Gastrocnemius medialis (tissue), 4 donors: ENCODE measurements around the gene KIF11. TPM values are rescaled to one million over a fixed set of nuclear protein-coding genes. Genes with fewer than 3 reads are reported as not detected.

Source experiments
- ATAC-seq, 2 donors: fragments of 150-250 bp; one replicate each; pipeline ENCODE4 v1.9.1; 2016
- DNase-seq, 2 donors: peaks; one replicate each; pipeline ENCODE4 v3.0.0-alpha.2; 2019
- H3K27ac ChIP-seq, 4 donors: fragments of 200-600 bp; sonication (generic); 1 replicate in 1 of 4; 2 replicates in 3 of 4; pipeline ENCODE4 v1.5.1; 2016 to 2018; ENCODE audit warnings: mild to moderate bottlenecking in 2 of 4, moderate library complexity in 1 of 4
- H3K27me3 ChIP-seq, 3 donors: fragments of 200-600 bp; sonication (generic) in 2 of 3; 1 replicate in 1 of 3; 2 replicates in 2 of 3; pipeline versions ENCODE4 v1.5.1 to v1.6.0; 2016 to 2019; ENCODE audit warnings: mild to moderate bottlenecking in 1 of 3, moderate library complexity in 1 of 3
- H3K36me3 ChIP-seq, 2 donors: fragments of 200-600 bp; sonication (generic) in 1 of 2; one replicate each; pipeline ENCODE4 v1.5.1; 2017 to 2018
- H3K4me1 ChIP-seq, 2 donors: fragments of 200-600 bp; sonication (generic) in 1 of 2; one replicate each; pipeline ENCODE4 v1.5.1; 2016 to 2017; ENCODE audit warnings: mild to moderate bottlenecking in 2 of 2
- H3K4me3 ChIP-seq, 4 donors: fragments of 200-600 bp; sonication (generic) in 3 of 4; 1 replicate in 1 of 4; 2 replicates in 3 of 4; pipeline ENCODE4 v1.5.1; 2016 to 2019; ENCODE audit warnings: mild to moderate bottlenecking in 2 of 4
- H3K9me3 ChIP-seq, 3 donors: fragments of 200-600 bp; sonication (generic) in 2 of 3; 1 replicate in 1 of 3; 2 replicates in 2 of 3; pipeline ENCODE4 v1.5.1; 2016 to 2019
- CTCF ChIP-seq, 5 experiments: fragments of 450-650 bp in 3 of 5; fragments of 200-600 bp in 2 of 5; sonication (generic) in 2 of 5; IDR thresholded peaks in 4 of 5; conservative IDR thresholded peaks in 1 of 5; 1 replicate in 4 of 5; 2 replicates in 1 of 5; pipeline ENCODE4 v1.5.1; 2016 to 2019; ENCODE audit warnings: antibody characterized with exemption in 5 of 5, mild to moderate bottlenecking in 3 of 5, moderate library complexity in 3 of 5
- POLR2A ChIP-seq, 2 donors: fragments of 450-650 bp; IDR thresholded peaks; one replicate each; pipeline ENCODE4 v1.6.1; 2017; ENCODE audit warnings: antibody characterized with exemption in 2 of 2, mild to moderate bottlenecking in 2 of 2, moderate library complexity in 2 of 2
- in situ Hi-C, 4 donors: fragments of 200-750 bp; cut with MboI; loops; one replicate each; pipeline versions ENCODE4 v1.15.0 to v1.8.0; 2017; ENCODE audit warnings: low sequenced_read_pairs in 4 of 4
- intact Hi-C: fragments of 100-400 bp; cut with DNase I; formaldehyde crosslinking; loops from one replicate; pipeline ENCODE4 v1.15.1; 2023; ENCODE audit warnings: low total_unique reads
- total RNA-seq, 4 donors: library from RNA; depleted of rRNA; stranded (reverse); fragments of >200 nt; gene quantifications; one replicate each; pipeline versions ENCODE4 v1.1.0 to v1.2.3, GENCODE V29; 2016

The KIF11 gene
- total RNA-seq, 4 donors from 2014 or later, result 0.05 to 0.76 (median 0.35) TPM

GRCh38 chr10:92695679-92696605 lies 103.0 kb downstream of the KIF11 start:
- no peaks in the 10 kb centered on the region for H3K36me3 ChIP-seq
- H3K27me3 ChIP-seq, result peaks cover 51 to 84% (median 53%) of the 10 kb centered on the region in 3 donors
- peak overlapping the region in 3 of 4 donors; percentile 1 to 27 (median 3) for H3K4me3 ChIP-seq
- H3K4me1 ChIP-seq, result peaks cover 0 to 8% of the 10 kb centered on the region in 2 donors
- TF ChIP-seq POLR2A (IDR thresholded peaks at IDR 0.05) (no peak), CTCF (IDR thresholded peaks at IDR 0.05 in 4 of 5, conservative IDR thresholded peaks at IDR 0.05 in 1 of 5) (no peak)
- DNase-seq (no peak), ATAC-seq (no peak)
- intact Hi-C loops, result loop anchor here (10.0 kb wide), 1 partner anchor 129 kb away; no protein-coding TSS in a partner anchor
- no peaks in the 10 kb centered on the region for H3K9me3 ChIP-seq
- H3K27ac ChIP-seq, result no peak overlapping the region
- in situ Hi-C loops, result no loop called here

GRCh38 chr10:92696606-92697383 lies 103.9 kb downstream of the KIF11 start:
- H3K4me1 ChIP-seq, result peaks cover 0 to 8% of the 10 kb centered on the region in 2 donors
- in situ Hi-C loops (no loop called here), intact Hi-C loops (loop anchor here (10.0 kb wide), 1 partner anchor 128 kb away; no protein-coding TSS in a partner anchor)
- no peaks in the 10 kb centered on the region for H3K9me3 ChIP-seq
- TF ChIP-seq POLR2A (IDR thresholded peaks at IDR 0.05) (no peak), CTCF (IDR thresholded peaks at IDR 0.05 in 4 of 5, conservative IDR thresholded peaks at IDR 0.05 in 1 of 5) (no peak)
- H3K4me3 ChIP-seq, result no peak overlapping the region
- H3K27me3 ChIP-seq, result peaks cover 48 to 77% (median 50%) of the 10 kb centered on the region in 3 donors
- DNase-seq (no peak), ATAC-seq (no peak)
- H3K36me3 ChIP-seq, result no peaks in the 10 kb centered on the region
- no peak overlapping the region for H3K27ac ChIP-seq

GRCh38 chr10:92697663-92698511 lies 105.0 kb downstream of the KIF11 start:
- H3K4me1 ChIP-seq, result peaks cover 0 to 8% of the 10 kb centered on the region in 2 donors
- H3K27me3 ChIP-seq, result peaks cover 40 to 68% (median 44%) of the 10 kb centered on the region in 3 donors
- H3K36me3 ChIP-seq, result no peaks in the 10 kb centered on the region
- intact Hi-C loops, result loop anchor here (10.0 kb wide), 1 partner anchor 127 kb away; no protein-coding TSS in a partner anchor
- H3K27ac ChIP-seq, result no peak overlapping the region
- H3K9me3 ChIP-seq, result no peaks in the 10 kb centered on the region
- no peak for DNase-seq
- no peak overlapping the region for H3K4me3 ChIP-seq
- no peak for ATAC-seq
- TF ChIP-seq CTCF (IDR thresholded peaks at IDR 0.05 in 4 of 5, conservative IDR thresholded peaks at IDR 0.05 in 1 of 5) (no peak), POLR2A (IDR thresholded peaks at IDR 0.05) (no peak)
- in situ Hi-C loops, result no loop called here

GRCh38 chr10:92699193-92699517 lies 106.2 kb downstream of the KIF11 start:
- Histone ChIP-seq H3K27ac (no peak overlapping the region), H3K9me3 (no peaks in the 10 kb centered on the region), H3K4me3 (peak overlapping the region; percentile 31 to 61 (median 46)), H3K4me1 (peaks cover 0 to 8% of the 10 kb centered on the region in 2 donors), H3K27me3 (peaks cover 38 to 60% (median 40%) of the 10 kb centered on the region in 3 donors), H3K36me3 (no peaks in the 10 kb centered on the region)
- no peak for ATAC-seq
- intact Hi-C loops, result loop anchor here (10.0 kb wide), 1 partner anchor 126 kb away; no protein-coding TSS in a partner anchor
- in situ Hi-C loops, result no loop called here
- no peak for DNase-seq
- no peak for TF ChIP-seq CTCF (IDR thresholded peaks at IDR 0.05 in 4 of 5, conservative IDR thresholded peaks at IDR 0.05 in 1 of 5)
- TF ChIP-seq POLR2A (IDR thresholded peaks at IDR 0.05), result no peak
